ENCODE results near the gene NLRP6.

The NLRP6 gene

DNA sequence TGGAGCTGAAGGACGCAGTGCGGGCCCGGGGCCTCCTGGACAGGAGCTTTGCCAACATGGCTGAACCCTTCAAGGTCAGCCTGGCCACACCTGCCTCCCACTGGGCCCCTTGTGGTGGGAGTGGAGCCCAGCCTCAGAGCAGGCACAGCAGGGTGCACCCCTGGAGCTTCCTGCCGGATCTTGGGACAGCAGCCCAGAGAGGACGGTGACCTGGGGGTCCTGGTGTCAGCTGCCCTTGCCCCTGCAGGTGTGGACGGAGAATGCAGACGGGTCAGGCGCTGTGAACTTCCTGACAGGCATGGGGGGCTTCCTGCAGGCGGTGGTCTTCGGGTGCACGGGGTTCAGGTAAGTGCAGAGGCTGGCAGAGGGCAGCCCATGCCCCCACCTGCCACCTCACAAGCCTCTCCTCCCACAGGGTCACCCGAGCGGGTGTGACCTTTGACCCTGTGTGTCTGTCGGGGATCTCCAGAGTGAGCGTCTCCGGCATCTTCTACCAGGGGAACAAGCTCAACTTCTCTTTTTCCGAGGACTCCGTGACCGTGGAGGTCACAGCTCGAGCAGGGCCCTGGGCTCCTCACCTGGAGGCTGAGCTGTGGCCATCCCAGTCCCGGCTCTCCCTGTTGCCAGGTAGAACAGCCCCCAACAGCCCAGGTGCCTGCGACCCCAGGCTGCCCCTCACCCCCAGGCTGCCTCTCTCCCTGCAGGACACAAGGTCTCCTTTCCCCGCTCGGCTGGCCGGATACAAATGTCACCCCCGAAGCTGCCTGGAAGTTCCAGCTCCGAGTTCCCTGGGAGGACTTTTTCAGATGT lies 15.8 kb downstream of the NLRP6 start:
- DNase-seq = peak in 1 of 5 experiments; percentile 4

DNA sequence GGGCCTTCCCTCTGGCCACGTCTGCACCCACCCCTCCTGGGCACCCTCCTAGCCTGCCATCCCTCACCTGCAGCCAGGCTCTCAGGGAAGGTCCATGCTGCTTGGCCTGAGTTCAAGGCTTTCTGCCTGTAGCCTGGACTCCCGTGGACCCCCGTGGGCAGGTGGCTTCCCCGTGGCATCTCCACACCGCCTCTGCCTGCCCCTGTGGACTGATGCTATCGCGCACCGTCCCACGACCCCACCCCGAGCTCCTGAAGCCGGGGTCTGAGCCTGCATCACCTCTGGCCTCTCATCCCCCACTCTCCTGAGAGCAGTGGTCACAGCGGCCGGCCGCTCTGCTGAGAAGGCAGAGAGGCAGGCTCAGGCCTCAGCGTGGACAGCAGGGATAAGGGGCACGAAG lies 16.6 kb downstream of the NLRP6 start:
- no peak for DNase-seq

DNA sequence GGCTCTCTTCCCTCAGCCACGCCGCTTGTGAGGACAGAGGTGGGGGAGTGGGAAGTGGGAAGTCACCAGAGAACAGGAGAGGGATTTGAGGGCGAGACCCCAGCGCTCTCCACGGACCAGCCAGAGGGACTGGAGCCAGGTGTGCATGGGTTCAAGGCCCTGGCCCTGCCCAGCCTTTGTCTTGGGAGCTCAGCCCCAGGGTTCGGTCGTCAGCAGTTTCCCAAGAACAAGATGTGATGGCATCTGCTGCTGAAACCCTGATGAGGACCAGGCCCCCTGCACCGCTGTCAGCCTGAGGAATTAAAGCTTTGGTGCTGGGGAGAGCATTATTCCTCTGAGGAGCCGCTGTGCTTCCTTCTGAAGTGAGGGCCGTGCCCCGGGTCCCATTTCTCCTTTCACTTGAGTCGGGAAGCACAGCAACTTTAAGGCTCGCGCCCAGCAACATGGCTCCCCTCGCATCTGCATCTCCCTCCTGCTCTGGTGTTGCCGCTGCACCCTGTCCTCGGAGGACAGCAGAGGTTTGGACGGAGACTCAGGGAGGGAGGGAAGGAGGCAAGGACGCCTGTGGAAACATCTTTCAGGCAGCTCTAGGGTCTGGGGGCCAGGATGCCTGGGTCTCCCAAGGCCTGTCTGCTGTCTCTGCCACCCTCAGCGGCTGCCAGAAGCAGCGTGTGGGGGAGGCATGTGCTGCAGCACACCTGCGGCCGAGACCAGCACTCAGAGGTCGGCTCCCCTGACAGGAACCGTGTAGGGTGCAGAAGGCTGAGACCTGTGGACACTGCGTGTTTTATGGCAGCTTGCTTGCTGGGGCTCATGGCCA lies 17.4 kb downstream of the NLRP6 start:
- peak in 1 of 5 experiments; percentile 6 for DNase-seq

DNA sequence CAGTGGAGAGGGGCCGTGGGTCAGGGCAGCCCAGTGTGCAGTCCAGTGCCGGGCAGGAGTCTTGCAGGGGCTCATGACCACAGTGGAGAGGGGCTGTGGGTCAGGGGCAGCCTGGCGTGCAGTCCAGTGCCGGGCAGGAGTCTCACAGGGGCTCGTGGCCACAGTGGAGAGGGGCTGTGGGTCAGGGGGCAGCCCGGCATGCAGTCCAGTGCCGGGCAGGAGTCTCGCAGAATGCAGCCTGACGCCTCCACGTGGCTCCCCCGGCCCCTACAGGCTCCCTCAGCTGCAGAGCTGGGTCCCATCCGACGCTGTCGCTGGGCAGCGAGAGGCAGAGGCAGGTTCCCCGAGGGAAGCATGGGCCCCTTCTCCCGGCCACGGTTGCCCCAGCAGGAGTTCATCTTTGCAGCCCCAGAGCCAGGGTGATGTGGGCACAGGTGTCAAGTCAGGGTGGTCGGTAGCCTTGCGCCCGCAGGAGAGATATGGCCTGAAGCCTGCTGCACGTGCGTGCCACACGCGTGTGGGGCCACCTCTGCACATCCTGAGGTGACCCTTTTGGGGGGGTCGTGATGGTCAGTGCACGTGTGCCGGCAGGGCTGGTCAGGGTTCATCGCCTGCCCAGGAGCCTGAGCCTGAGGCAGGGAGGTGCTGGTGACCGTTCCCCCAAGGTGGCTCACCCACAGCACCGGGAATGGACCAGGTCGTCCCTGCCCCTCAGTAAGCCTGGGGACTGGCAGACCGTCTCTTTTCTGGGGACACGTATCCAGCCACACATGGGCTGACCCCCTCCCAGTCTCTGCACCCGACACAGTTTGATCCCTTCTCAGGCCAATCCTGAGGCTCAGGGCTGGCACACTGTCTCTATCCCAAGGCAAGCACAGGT lies 18.2 kb downstream of the NLRP6 start:
- peak in 1 of 5 experiments; percentile 4 for DNase-seq

DNA sequence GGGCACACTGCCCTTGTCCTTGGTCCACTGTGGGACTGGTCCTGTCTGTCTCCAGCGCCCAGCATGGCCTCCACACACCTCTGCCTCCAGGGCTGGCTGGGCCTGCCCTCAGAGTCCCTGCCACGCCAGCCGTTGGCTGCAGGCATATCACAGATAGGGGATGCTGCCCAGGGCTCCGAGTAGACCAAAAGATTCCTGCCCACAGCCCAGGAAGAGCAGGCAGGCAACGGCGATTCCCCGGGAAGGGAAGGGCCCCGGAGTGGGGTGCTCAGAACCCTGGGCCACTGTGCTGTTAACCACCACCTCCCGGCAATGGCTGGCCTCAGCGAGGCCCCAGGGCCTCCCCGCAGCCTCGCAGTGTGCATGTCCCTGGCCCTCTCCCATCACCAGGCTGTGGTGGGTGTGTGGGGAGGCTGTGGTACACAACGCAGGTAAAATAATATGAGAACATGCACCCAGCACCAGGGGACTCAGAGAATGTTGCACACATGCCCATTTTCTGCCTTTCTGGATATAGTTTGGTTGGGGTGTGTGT lies 18.9 kb downstream of the NLRP6 start:
- DNase-seq = peak in 1 of 5 experiments; percentile 7

DNA sequence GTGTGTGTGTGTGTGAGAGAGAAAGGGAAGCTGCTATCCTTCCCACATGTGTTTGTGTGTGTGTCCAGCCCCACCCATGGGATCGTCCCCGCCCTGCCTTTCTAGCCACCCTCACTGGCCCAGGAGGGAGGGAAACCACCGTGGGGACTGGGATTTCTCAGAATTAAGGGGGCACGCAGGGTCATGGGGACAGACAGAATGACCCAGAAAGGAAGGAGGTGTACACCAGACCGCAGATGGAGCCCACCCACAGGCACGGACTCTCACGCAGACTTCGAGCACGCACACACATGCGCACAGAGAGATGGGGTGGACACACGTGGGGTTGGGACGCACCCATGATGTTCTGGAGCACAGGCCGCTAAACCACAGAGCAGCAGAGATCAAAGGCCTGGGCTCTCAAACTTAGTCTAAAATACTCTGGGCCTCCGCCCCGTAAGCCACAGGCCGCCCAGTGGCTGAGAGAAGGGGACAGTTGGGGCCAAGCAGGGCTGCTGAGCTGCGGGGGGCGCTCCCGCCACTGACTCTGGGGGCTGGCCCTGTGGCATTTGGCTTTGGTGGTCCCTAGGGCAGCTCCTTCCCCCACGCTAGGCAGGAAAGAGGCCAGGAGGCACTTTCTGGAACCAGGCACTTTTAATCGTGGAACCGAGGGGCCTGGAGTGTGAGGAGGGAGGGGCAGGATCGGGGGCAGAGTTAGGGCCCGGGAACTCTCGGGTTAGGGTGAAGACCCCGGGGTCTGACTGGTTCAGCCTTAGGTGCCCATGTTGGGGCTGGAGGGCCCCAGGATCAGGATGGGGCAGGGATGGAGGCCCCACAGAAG lies 19.6 kb downstream of the NLRP6 start:
- peak in 3 of 5 experiments; percentile 4 to 54 (median 43) for DNase-seq

DNA sequence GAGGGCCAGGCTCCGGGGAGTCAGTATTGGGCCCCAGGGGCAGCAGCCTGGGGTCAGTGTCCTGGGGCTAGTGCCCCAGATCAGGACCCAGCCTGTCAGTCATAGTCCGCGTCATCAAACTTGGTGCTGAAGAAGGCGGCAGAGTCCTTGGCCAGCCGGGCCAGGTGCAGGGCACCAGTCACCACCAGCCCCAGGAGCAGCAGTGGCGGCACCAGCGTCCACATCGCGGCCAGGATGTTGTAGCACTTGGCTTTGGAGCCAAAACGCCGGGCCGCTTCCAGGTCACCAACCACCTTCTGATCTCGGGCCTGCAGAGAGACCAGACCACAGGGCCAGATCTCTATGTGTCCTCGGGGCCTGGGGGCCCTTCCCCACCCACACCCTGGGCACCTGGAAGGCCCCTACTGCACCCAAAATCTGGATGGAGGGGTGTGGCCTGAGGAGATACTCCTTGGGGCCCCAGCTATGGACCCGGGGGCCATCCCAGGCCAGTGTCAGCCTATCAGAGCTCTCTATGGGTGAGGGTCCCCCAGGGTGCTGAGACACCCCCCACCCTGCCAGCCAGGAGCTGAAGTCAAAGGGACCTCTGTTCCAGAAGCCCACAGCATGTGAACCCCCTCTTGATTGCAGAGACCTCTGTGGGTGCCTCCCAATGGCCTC lies 20.3 kb downstream of the NLRP6 start:
- peak in 1 of 5 experiments; percentile 6 for DNase-seq

DNA sequence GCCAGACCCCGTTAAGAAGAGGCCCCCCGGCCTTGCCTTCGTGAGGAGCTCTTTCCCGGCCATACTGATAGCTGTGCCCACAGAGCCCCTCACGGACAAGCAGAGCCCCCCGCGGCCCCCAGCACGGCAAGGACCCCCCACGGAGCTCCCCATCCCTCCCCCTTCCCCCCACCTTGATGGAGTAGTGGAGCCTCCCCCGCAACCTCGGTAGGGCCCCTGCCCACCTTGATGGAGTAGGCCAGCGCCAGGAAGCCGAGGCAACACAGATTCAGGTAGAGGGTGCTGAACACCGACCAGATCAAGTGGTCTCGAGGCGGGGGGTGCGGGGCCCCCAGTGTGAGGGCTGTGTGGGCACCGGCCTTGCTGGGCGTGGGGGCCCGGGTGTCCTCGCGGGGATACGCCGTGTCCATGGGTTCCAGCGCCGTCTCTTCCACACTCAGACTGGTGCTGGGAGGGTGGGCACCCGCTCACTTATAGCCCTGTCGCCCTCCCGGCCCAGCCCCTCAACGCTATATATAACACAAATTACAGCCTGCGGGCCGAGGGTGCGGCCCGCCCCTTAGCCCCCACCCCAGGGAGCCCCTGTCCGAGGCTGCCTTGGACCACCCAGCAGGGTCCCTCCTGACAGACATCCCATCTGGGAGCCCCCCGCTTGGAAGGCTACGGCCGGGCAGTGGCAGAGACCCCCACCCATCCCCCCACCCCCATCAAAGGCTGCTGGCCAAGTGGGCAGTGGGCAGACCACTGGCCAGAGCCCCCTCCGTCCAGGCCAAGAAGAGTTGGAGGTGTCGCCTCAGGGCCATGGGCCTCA lies 21.1 kb downstream of the NLRP6 start, which contains the start of gene IFITM5:
Gene IFITM5, minus strand, starts transcription at position 446 of the 811 bp plus-strand sequence. Its CDS starts 36 bp downstream, at position 410.
- peak in 1 of 5 experiments; percentile 7 for DNase-seq

DNA sequence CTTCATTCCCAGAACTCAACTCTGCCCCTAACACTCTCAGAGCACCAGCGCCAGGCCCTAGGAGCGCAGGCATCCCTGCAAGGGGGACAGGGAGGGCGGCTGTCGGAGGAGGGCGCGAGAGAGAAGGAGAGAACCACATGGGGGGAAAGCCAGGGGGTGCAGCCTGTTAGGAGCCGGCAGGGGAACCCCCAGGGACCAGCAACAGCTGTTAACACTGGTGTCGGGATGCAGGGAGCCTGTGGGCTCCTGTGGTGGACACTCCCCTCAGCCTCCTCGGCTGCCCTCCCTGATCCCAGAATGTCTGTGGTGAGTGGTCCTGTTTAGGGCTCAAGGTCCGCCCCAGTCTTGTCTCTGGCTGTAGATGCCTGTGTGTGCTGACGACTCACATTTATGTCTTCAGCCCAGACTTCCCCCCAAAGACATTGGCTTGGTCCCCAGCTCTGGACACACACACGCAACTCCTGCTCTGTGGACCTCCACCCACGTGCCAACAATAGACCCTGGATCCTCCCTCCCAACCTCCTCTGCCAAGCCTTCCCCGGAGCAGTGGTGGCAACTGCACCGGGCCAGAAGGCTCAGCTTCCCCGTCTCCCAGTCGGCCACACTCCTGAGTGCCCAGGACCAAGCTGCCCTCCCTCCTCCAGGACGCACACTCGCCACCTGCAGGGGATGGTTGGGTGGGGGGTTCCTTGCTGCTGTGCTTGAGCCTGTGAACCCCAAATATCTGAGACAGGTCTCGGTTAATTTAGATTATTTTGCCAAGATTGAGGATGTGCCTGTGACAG lies 21.9 kb downstream of the NLRP6 start:
- no peak for DNase-seq

DNA sequence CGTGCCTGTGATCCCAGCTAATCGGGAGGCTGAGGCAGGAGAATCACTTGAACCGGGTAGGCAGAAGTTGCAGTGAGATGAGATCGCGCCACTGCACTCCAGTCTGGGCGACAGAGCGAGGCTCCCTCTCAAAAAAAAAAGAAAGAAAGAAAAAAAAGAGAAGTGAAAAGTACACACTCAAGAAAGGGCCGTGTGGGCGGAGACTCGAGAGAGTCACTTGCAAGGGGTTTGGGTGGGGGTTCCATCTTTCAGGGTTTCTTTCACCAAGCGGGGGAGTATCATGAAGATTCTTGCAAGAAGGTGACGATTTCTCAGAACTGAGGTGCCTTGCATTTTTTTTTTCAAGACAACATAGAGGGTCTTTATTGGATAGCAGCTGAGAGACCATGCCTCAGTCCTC lies 25.2 kb downstream of the NLRP6 start:
- DNase-seq = no peak

DNA sequence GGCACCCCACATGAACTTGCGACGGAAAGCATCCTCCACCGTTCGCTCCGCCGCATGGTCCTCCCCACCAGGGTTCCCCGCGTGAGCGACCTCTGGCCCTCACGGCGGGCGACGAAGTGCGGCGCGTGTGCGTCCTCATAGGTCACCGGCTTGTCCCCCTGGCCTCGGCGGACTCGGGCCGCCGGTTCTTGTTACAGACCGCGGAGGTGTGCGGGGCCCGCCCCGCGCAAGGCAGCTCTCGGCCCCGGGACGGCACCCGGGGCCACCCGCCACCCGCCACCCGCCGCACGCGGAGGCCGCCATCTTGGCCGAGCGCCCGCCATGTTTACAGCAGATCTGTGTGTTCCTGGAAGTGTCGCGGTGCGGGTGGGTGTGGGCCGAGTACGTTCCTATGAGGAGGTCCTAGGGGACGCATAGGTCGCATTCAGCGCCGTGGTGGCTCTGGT lies 25.9 kb downstream of the NLRP6 start:
- no peak for DNase-seq

DNA sequence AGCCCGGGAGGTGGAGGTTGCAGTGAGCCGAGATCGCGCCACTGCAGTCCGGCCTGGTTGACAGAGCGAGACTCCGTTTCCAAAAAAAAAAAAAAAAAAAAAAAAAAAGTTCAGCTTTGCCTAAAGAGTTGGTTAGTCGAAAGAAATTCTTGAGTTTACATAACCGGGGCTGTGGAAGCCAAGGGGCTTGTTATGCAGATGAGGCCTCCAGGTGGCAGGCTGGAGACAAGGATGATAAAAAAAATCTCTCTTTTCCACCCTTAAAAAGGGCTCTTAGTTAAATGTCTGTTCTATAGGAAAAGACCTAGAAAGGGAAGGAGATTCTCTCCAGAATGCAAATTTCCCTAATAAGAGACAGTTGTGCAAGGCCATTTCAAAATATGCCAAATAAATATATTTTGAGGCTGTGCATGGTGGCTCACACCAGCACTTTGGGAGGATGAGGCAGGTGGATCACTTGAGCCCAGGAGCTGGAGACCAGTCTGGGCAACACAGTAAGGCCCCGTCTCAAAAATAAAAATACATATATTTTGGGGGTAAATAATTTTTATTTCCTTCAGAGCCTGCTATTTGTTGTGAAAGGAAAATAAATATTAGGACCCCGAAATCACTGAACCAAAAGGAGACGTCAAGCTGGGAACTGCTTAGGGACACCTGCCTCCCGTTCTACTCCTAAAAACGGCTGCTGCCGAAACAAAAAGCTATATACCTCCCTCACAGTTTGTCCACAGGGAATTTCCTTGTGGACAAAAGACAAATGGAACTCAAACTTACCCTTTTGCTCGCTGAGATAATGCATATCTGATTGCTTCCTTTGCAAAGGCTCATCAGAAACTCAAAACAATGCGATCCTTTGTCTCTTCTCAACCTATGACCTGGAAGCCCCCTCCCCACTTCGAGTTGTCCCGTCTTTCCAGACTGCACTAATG lies 27.0 kb downstream of the NLRP6 start:
- peak in 2 of 5 experiments; percentile 57 to 75 for DNase-seq

DNA sequence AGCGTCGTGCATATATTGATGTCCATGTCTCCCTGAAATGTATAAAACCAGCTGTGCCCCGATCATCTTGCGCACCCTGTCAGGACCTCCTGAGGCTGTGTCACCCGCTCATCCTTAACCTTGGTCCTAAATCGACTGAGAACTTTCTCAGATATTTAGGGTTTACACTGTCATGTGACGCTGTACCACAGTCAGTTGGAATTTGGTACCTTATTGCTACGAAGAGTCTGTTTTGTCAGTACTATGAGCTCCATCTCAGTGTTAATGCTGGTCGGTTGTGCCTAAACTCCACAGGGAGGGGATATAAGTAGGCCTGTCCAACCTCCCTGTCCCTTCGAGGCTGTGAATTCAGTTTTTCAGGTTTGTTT lies 27.6 kb downstream of the NLRP6 start:
- no peak for DNase-seq

DNA sequence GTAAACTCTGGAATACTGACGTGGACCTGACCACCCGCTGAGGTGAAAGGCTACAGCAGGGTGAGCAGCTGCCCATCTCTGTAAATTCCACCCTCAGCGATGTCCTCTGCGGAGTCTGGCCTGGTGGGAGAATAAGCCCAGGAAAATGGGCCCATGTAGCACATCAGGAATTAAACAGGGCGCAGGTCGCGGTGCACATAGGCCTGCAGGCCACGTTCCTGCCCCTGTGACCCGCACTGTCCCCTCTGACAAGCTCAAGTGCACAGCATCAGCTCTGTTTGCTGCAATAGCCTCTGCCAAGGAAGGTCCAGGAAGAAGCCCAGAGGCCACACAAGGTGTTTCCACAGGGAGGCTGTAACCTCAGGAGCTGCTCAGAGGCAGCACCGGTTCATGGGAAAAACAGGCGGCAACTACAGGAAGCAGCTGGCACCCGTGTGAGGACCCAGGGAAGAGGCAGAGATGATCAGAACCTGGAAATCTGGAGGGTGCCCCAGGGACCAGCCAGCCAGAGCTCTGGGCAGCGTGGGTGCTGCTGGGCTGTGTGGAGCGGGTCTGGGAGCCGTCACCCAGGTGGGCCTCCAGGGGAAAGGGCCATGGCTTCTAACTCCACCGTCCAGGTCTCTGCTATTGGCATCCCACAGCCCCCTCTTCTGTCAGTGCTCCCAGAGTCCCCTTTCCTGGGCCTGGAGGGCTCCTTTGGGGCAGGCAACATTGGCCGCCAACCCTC lies 28.6 kb downstream of the NLRP6 start:
- DNase-seq = no peak

DNA sequence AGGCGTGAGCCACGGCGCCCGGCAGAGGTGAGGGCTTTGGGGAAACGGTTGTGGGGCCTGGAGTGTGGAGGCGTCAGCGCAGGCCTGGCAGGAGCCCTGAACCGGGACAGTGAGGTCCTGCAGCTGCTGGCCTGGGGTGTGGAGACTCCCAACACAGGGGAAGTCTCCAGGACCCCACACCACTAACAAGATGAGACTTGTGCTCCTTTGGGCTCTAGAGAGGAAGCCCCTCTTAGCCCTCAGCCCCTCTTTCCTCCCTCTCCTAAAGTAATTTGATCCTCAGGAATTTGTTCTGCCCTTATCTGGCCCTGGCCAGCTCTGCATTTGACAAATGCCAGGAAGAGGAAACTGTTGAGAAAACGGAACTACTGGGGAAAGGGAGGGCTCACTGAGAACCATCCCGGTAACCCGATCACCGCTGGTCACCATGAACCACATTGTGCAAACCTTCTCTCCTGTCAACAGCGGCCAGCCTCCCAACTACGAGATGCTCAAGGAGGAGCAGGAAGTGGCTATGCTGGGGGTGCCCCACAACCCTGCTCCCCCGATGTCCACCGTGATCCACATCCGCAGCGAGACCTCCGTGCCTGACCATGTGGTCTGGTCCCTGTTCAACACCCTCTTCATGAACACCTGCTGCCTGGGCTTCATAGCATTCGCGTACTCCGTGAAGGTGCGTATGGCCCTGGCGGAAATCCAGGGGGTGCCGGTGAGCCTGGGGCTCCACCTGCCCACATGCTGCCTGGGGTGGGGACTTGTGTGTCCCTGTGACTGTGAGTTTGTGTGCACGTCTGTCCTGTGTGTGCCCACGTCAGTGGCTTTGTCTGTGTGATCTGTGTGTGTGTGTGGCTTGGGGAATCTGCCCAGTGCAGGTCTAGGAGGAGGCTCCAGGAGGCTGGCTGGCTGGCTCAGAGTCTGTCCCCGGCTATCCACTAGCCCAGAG lies 29.8 kb downstream of the NLRP6 start, which contains the start of gene IFITM2:
Gene IFITM2, plus strand, starts transcription at position 51 of the 943 bp plus-strand sequence. Its CDS starts 377 bp downstream, at position 428.
- peak in 2 of 5 experiments; percentile 62 to 71 for DNase-seq
